T-cell (primary cell): ENCODE data around the gene CCDC27. TPM values are rescaled to one million over a fixed set of nuclear protein-coding genes. Genes with fewer than 3 reads are reported as not detected.

ENCODE experiments used
- ATAC-seq, 4 experiments: fragments of 200-7000 bp in 3 of 4; fragments of 150-1000 bp in 1 of 4; cut with Tn5 transposase; replicated peaks in 1 of 4; 1 replicate in 3 of 4; 2 replicates in 1 of 4; pipeline ENCODE4 v1.10.0; 2021; ENCODE audit warnings: moderate library complexity in 3 of 4, mild to moderate bottlenecking in 2 of 4, moderate number of reproducible peaks in 1 of 4
- CTCF ChIA-PET, 2 donors: fragments of 300-600 bp; sonication (Branson Sonifier 250); formaldehyde crosslinking; loops; one replicate each; lab custom pipeline; 2022; ENCODE audit warnings: antibody characterized with exemption in 2 of 2; lab: Charles Lee
- POLR2A ChIA-PET, 2 donors: fragments of 300-600 bp; sonication (Branson Sonifier 250); formaldehyde crosslinking; loops; one replicate each; lab custom pipeline; 2022; ENCODE audit warnings: antibody characterized with exemption in 2 of 2; lab: Charles Lee
- DNase-seq, 35 experiments: peaks; one replicate each; pipeline versions ENCODE4 v3.0.0 to v3.0.0-alpha.2; 2013 to 2023
- H3K27ac ChIP-seq: one replicate; pipeline ENCODE4 v1.5.1; 2013; ENCODE audit warnings: low read length
- H3K27me3 ChIP-seq, 2 experiments: replicated peaks in 1 of 2; 1 replicate in 1 of 2; 2 replicates in 1 of 2; pipeline versions ENCODE4 v1.6.1 to v1.7.0; 2013; ENCODE audit warnings: low read length in 1 of 2, mixed read lengths in 1 of 2; ENCODE audit not compliant: control insufficient read depth in 2 of 2, insufficient read depth in 2 of 2; ENCODE audit errors: extremely low read depth in 1 of 2
- H3K36me3 ChIP-seq, 2 donors: 1 replicate in 1 of 2; 2 replicates in 1 of 2; pipeline versions ENCODE4 v1.6.1 to v1.7.0; 2013; ENCODE audit warnings: low read length in 1 of 2; ENCODE audit not compliant: control insufficient read depth in 2 of 2, insufficient read depth in 1 of 2; ENCODE audit errors: extremely low read depth in 1 of 2
- H3K4me1 ChIP-seq, 2 experiments: 1 replicate in 1 of 2; 2 replicates in 1 of 2; pipeline versions ENCODE4 v1.6.1 to v1.7.0; 2013; ENCODE audit warnings: low read length in 2 of 2, mixed read lengths in 1 of 2; ENCODE audit not compliant: insufficient read depth in 2 of 2, control insufficient read depth in 1 of 2; ENCODE audit errors: extremely low read depth in 1 of 2
- H3K4me3 ChIP-seq, 2 donors: 1 replicate in 1 of 2; 2 replicates in 1 of 2; pipeline versions ENCODE4 v1.5.1 to v1.7.0; 2013; ENCODE audit warnings: mild to moderate bottlenecking in 2 of 2, low read length in 1 of 2, moderate library complexity in 1 of 2; ENCODE audit not compliant: control insufficient read depth in 1 of 2; ENCODE audit errors: extremely low read depth in 1 of 2
- H3K9me3 ChIP-seq: 2 replicates; pipeline ENCODE4 v1.7.0; 2013
- H3K27ac Mint-ChIP-seq, 2 donors: one replicate each; pipeline ENCODE4 v1.8.0; 2020 to 2021; ENCODE audit warnings: mild to moderate bottlenecking in 2 of 2, mixed read lengths in 2 of 2
- H3K27me3 Mint-ChIP-seq, 2 donors: one replicate each; pipeline ENCODE4 v1.8.0; 2021 to 2022; ENCODE audit warnings: mixed read lengths in 2 of 2
- H3K36me3 Mint-ChIP-seq: one replicate; pipeline ENCODE4 v1.8.0; 2021; ENCODE audit warnings: mixed read lengths
- H3K4me1 Mint-ChIP-seq, 3 donors: one replicate each; pipeline ENCODE4 v1.8.0; 2020 to 2022; ENCODE audit warnings: mixed read lengths in 3 of 3, mild to moderate bottlenecking in 1 of 3
- H3K4me3 Mint-ChIP-seq, 3 donors: one replicate each; pipeline ENCODE4 v1.8.0; 2020 to 2022; ENCODE audit warnings: mild to moderate bottlenecking in 3 of 3, mixed read lengths in 3 of 3, moderate library complexity in 3 of 3
- H3K9me3 Mint-ChIP-seq, 3 donors: one replicate each; pipeline ENCODE4 v1.8.0; 2020 to 2022; ENCODE audit warnings: mixed read lengths in 3 of 3
- WGBS: methylation state at CpG from one replicate; pipeline ENCODE4 v1.1.5; 2013; ENCODE audit warnings: missing lambda C conversion rate; ENCODE audit not compliant: insufficient coverage; 5-methylcytosine and 5-hydroxymethylcytosine counted together
- total RNA-seq, 35 experiments: library from RNA in 6 of 35; stranded (reverse) in 6 of 35; fragments of 120-200 nt in 1 of 35; gene quantifications; one replicate each; pipeline versions ENCODE4 v1.2.1 to v1.2.4 and lab custom pipeline; 2013 to 2026

The CCDC27 gene
- total RNA-seq, 5 donors from 2014 or later (not counting 1 experiment from before 2014, with no cell fraction given), result not detected

- no peak overlapping the region for H3K27ac ChIP-seq
- no peak overlapping the region for H3K27ac Mint-ChIP-seq
- WGBS, result 80% methylated on average over 12 of the region's 15 CpGs
- ATAC-seq (no peak), DNase-seq (no peak)
- CTCF ChIA-PET, result no interaction called here
- peaks cover 0 to 52% of the 10 kb centered on the region in 2 experiments for H3K27me3 ChIP-seq
- no peak overlapping the region for H3K4me3 Mint-ChIP-seq
- no peak overlapping the region for H3K4me3 ChIP-seq
- no peaks in the 10 kb centered on the region for H3K4me1 ChIP-seq
- H3K27me3 Mint-ChIP-seq, result peaks cover 23 to 30% of the 10 kb centered on the region in 2 donors
- POLR2A ChIA-PET, result no interaction called here
- H3K4me1 Mint-ChIP-seq, result no peaks in the 10 kb centered on the region
- no peaks in the 10 kb centered on the region for H3K36me3 Mint-ChIP-seq
- H3K36me3 ChIP-seq, result no peaks in the 10 kb centered on the region
- H3K9me3 Mint-ChIP-seq, result peaks cover 0 to 5% (median 4%) of the 10 kb centered on the region in 3 donors
- no peaks in the 10 kb centered on the region for H3K9me3 ChIP-seq
Observed at GRCh38 chr1:3762151-3762872, 10.1 kb downstream of the CCDC27 start.

- 79% methylated on average over 11 of the region's 12 CpGs for WGBS
- peaks cover 23 to 34% of the 10 kb centered on the region in 2 donors for H3K27me3 Mint-ChIP-seq
- H3K27ac ChIP-seq, result no peak overlapping the region
- H3K9me3 ChIP-seq, result no peaks in the 10 kb centered on the region
- H3K36me3 ChIP-seq, result no peaks in the 10 kb centered on the region
- ChIA-PET POLR2A (no interaction called here), CTCF (no interaction called here)
- DNase-seq (no peak), ATAC-seq (no peak)
- no peak overlapping the region for H3K4me3 ChIP-seq
- no peaks in the 10 kb centered on the region for H3K4me1 ChIP-seq
- H3K9me3 Mint-ChIP-seq, result peaks cover 0 to 5% (median 4%) of the 10 kb centered on the region in 3 donors
- H3K4me1 Mint-ChIP-seq, result no peaks in the 10 kb centered on the region
- H3K36me3 Mint-ChIP-seq, result no peaks in the 10 kb centered on the region
- no peak overlapping the region for H3K4me3 Mint-ChIP-seq
- peaks cover 0 to 57% of the 10 kb centered on the region in 2 experiments for H3K27me3 ChIP-seq
- no peak overlapping the region for H3K27ac Mint-ChIP-seq
Observed at GRCh38 chr1:3762873-3763228, 10.6 kb downstream of the CCDC27 start.

DNA sequence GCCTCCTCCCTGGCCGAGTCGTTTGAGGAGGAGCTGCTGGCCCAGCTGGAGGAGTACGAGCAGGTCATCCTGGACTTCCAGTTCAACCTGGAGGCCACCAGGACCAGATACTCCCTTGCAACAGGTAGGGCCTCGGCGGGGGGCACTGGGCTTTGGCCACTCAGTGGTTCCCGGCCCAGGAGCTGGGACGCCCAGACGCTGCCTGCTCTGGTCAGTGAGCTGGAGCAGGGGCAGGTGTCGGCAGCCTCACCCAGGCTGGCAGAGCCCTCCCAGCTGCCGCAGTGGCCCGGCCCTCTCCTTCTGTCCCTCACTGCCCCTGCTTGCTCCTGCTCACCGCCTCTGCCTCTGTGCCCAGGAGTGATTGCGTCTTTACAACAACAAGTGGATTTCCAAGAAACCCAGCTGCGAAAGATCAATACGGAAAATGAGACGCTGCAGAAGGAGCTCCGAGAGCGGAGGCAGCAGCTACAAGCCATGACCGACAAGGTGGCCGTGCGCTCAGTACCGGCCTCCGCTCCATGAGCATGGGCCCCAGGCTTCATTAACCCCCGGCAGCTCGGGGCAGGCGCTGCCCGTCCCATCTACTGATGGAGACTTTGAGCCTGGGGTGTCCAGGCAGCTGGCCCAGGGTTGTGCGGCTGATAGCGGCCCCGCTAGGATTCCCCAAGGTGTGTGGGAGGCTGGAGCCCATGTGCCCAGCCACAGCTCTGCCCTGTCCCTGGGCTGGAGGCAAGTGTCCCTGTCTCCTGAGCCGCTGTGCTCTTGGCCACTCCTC, 11.3 kb downstream of the CCDC27 start:
- POLR2A ChIA-PET, result no interaction called here
- WGBS, result 92% methylated on average over 28 of the region's 31 CpGs

DNA sequence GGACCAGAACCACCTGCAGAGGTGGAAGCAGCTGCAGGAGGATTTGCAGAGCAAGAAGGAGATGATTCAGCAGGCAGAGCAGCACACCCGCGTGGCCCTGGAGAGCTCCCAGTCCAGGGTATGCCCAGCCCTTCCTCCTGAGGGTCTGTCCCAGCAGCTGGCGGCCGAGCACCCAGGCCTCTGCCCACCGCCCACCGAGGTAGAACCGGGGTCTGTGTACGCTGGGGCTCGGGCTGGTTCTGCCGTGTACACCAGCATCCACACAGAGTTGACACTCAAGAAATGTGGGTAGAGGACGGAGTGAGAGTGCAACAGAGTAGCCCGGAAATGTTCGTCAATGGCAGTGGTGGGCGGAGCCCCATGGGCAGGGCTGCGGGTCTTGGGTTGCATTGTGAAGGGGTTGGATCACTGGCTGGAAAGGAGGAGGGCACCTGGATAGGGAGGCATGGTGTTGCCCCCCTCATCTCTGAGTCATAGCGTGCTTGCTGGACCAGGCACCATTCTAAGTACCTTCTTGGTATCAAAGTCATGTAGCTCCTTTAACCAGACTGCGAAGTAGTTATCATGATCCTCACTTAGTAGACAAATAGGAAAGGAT, 15.2 kb downstream of the CCDC27 start:
- H3K9me3 ChIP-seq, result no peaks in the 10 kb centered on the region
- ChIA-PET POLR2A (no interaction called here), CTCF (no interaction called here)
- Mint-ChIP-seq H3K9me3 (no peaks in the 10 kb centered on the region), H3K27ac (no peak overlapping the region), H3K4me3 (no peak overlapping the region), H3K36me3 (no peaks in the 10 kb centered on the region), H3K4me1 (peaks cover 4 to 13% (median 5%) of the 10 kb centered on the region in 3 donors), H3K27me3 (peaks cover 0 to 12% of the 10 kb centered on the region in 2 donors)
- H3K4me3 ChIP-seq, result no peak overlapping the region
- WGBS, result 94% methylated on average over 16 of the region's 17 CpGs
- ATAC-seq (no peak), DNase-seq (no peak)
- H3K27me3 ChIP-seq, result peaks cover 0 to 53% of the 10 kb centered on the region in 2 experiments
- peaks cover 7 to 14% of the 10 kb centered on the region in 2 experiments for H3K4me1 ChIP-seq
- no peak overlapping the region for H3K27ac ChIP-seq
- H3K36me3 ChIP-seq, result no peaks in the 10 kb centered on the region

More for the DNA sequence above, 11.3 kb downstream of the CCDC27 start:
- H3K4me1 Mint-ChIP-seq, result no peaks in the 10 kb centered on the region
- Histone ChIP-seq H3K27me3 (peaks cover 0 to 59% of the 10 kb centered on the region in 2 experiments), H3K4me3 (no peak overlapping the region), H3K27ac (no peak overlapping the region), H3K9me3 (no peaks in the 10 kb centered on the region), H3K4me1 (no peaks in the 10 kb centered on the region), H3K36me3 (no peaks in the 10 kb centered on the region)
- ATAC-seq (no peak), DNase-seq (no peak)
- peaks cover 23 to 34% of the 10 kb centered on the region in 2 donors for H3K27me3 Mint-ChIP-seq
- no peak overlapping the region for H3K27ac Mint-ChIP-seq
- no peak overlapping the region for H3K4me3 Mint-ChIP-seq
- peaks cover 0 to 5% (median 4%) of the 10 kb centered on the region in 3 donors for H3K9me3 Mint-ChIP-seq
- H3K36me3 Mint-ChIP-seq, result no peaks in the 10 kb centered on the region
- CTCF ChIA-PET, result interaction anchor here in 1 of 2 donors (0.6 kb wide), 1 partner anchor 232 kb away, joined by 3 read pairs; no protein-coding TSS in a partner anchor

DNA sequence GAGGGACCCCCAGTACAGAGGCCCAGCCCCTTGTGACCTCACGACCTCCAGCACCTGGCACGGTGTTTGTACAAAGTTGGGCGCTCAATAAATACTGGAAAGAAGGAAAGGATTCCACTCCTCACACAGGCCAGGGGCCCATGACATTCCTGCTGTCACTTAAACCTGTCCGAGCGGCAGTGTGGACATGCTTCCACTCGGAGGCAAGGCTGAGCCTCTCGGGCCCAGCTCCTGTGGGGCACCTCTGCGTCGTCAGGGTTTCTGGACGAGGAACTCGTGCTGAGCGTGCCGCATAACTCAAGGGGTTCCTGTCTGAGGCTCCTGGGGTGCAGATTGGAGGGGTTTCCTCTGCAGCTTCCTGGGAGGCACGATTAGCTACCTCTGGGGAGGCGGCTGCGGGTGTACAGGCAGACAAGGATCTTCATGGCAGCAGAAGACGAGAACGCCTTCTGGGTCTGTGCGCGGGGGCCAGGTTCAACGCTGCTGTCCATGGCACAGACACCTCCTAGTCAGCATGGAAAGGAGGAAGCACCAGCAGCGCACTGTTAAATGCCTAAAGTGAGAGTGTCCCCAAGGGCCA, 16.7 kb downstream of the CCDC27 start:
- Histone ChIP-seq H3K27ac (no peak overlapping the region), H3K27me3 (peaks cover 0 to 44% of the 10 kb centered on the region in 2 experiments), H3K4me1 (peaks cover 7 to 23% of the 10 kb centered on the region in 2 experiments), H3K36me3 (no peaks in the 10 kb centered on the region), H3K9me3 (no peaks in the 10 kb centered on the region), H3K4me3 (no peak overlapping the region)
- DNase-seq (no peak), ATAC-seq (no peak)
- H3K9me3 Mint-ChIP-seq, result no peaks in the 10 kb centered on the region
- CTCF ChIA-PET, result no interaction called here
- peaks cover 4 to 15% (median 5%) of the 10 kb centered on the region in 3 donors for H3K4me1 Mint-ChIP-seq
- 71% methylated on average over 21 of the region's 22 CpGs for WGBS
- no peak overlapping the region for H3K27ac Mint-ChIP-seq
- POLR2A ChIA-PET, result no interaction called here
- no peaks in the 10 kb centered on the region for H3K36me3 Mint-ChIP-seq
- H3K27me3 Mint-ChIP-seq, result peaks cover 0 to 12% of the 10 kb centered on the region in 2 donors
- H3K4me3 Mint-ChIP-seq, result no peak overlapping the region
